ENCODE data around the gene NANOS3. TPM values are rescaled to one million over a fixed set of nuclear protein-coding genes. Genes with fewer than 3 reads are reported as not detected.
A peak's percentile ranks its signal among the peaks of the same experiment; 100 is the strongest.

NANOS3 gene
- total and polyA plus RNA-seq, 10 of the 15 experiments (the other 5 are each of a cell fraction or from before 2014, with no cell fraction given), result 0.31 to 1.7 (median 0.81) TPM

GRCh38 chr19:13842291-13843103 is 34.4 kb upstream of the NANOS3 start (continued):
- TF ChIP-seq MEF2B (IDR thresholded peaks at IDR 0.05; ENCODE audit: partially characterized antibody, poor library complexity, severe bottlenecking), result peak; percentile 43
- TF ChIP-seq BHLHE40 (IDR thresholded peaks at IDR 0.05; ENCODE audit: borderline replicate concordance in 1 of 2, low read depth in 2 of 2, low read length in 1 of 2), result peak in 1 of 2 experiments; percentile 67; a peak in 2 of 4 replicates
- no peak for TF ChIP-seq NFYA (IDR thresholded peaks at IDR 0.05; ENCODE audit: borderline replicate concordance, low read depth, low read length)
- no peak for TF ChIP-seq IRF4 (IDR thresholded peaks at IDR 0.05; ENCODE audit: low read depth, low read length)
- TF ChIP-seq CREB1 (IDR thresholded peaks at IDR 0.05; ENCODE audit: low read depth), result no peak
- TF ChIP-seq CHD2 (IDR thresholded peaks at IDR 0.05; ENCODE audit: borderline replicate concordance, low read depth, low read length), result no peak
- TF ChIP-seq SMC3 (IDR thresholded peaks at IDR 0.05; ENCODE audit: borderline replicate concordance, low read length), result no peak
- TF ChIP-seq ZBTB11 (CRISPR knock-in tag; IDR thresholded peaks at IDR 0.05), result no peak
- TF ChIP-seq ZNF24 (IDR thresholded peaks at IDR 0.05), result no peak
- TF ChIP-seq TARDBP (IDR thresholded peaks at IDR 0.05; ENCODE audit: borderline replicate concordance), result no peak
- TF ChIP-seq CBX3 (IDR thresholded peaks at IDR 0.05; ENCODE audit: borderline replicate concordance, low read depth), result no peak
- TF ChIP-seq NFXL1 (IDR thresholded peaks at IDR 0.05; ENCODE audit: borderline replicate concordance), result no peak
- peak; percentile 85 for TF ChIP-seq POLR2A (IDR thresholded peaks at IDR 0.05; ENCODE audit: low read depth, low read length)
- peak; percentile 76; the same call in 1 of the 2 replicates for TF ChIP-seq CHD1 (IDR thresholded peaks at IDR 0.05; ENCODE audit: low read depth, low read length)
- no peak for TF ChIP-seq PML (IDR thresholded peaks at IDR 0.05; ENCODE audit: low read length)
- no peak for TF ChIP-seq STAT1 (conservative IDR thresholded peaks at IDR 0.05)
- TF ChIP-seq, protein P1, sequence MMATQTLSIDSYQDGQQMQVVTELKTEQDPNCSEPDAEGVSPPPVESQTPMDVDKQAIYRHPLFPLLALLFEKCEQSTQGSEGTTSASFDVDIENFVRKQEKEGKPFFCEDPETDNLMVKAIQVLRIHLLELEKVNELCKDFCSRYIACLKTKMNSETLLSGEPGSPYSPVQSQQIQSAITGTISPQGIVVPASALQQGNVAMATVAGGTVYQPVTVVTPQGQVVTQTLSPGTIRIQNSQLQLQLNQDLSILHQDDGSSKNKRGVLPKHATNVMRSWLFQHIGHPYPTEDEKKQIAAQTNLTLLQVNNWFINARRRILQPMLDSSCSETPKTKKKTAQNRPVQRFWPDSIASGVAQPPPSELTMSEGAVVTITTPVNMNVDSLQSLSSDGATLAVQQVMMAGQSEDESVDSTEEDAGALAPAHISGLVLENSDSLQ (IDR thresholded peaks at IDR 0.05), result no peak
- TF ChIP-seq CBFB (IDR thresholded peaks at IDR 0.05; ENCODE audit: low read depth), result no peak
- TF ChIP-seq EZH2 (IDR thresholded peaks at IDR 0.05; ENCODE audit: borderline replicate concordance, control insufficient read depth, low read depth, low read length), result no peak
- TF ChIP-seq IRF3 (IDR thresholded peaks at IDR 0.05), result no peak
- no peak for TF ChIP-seq PAX8 (IDR thresholded peaks at IDR 0.05)
- TF ChIP-seq TAF1 (IDR thresholded peaks at IDR 0.05; ENCODE audit: borderline replicate concordance, low read depth, low read length), result peak; percentile 70
- TF ChIP-seq POU2F2 (IDR thresholded peaks at IDR 0.05; ENCODE audit: borderline replicate concordance, low read depth, low read length), result peak; percentile 77; the same call in 2 of the 3 replicates
- no peak for TF ChIP-seq E4F1 (IDR thresholded peaks at IDR 0.05; ENCODE audit: borderline replicate concordance, partially characterized antibody)
